Adrenal gland (tissue), 5 donors: ENCODE measurements around the gene ADAMTS9.

Source experiments
- CTCF ChIP-seq, 6 experiments: fragments of 450-650 bp in 4 of 6; fragments of 200-600 bp in 2 of 6; sonication (generic) in 1 of 6; IDR thresholded peaks; 1 replicate in 5 of 6; 2 replicates in 1 of 6; pipeline versions ENCODE4 v1.5.1 to v1.8.0; 2016 to 2021; ENCODE audit warnings: antibody characterized with exemption in 6 of 6, mild to moderate bottlenecking in 2 of 6, moderate library complexity in 1 of 6
- POLR2A ChIP-seq, 2 donors: fragments of 450-650 bp; IDR thresholded peaks; one replicate each; pipeline ENCODE4 v1.6.1; 2017; ENCODE audit warnings: antibody characterized with exemption in 2 of 2, mild to moderate bottlenecking in 2 of 2, moderate library complexity in 1 of 2
- donor health status: DM: no; HTN: no; CAD: no.

- TF ChIP-seq CTCF (IDR thresholded peaks at IDR 0.05) = no peak
- no peak for TF ChIP-seq POLR2A (IDR thresholded peaks at IDR 0.05)
These were observed 2.4 kb downstream of the ADAMTS9 start for GRCh38 chr3:64685331-64685799.
